Kasumi-1 (cell line): Measurements from ENCODE around the gene PASK.

ENCODE experiments used
- DNase-seq, 2 experiments: peaks; one replicate each; lab custom pipeline; 2025; lab: John Stamatoyannopoulos, UW

PASK gene

GRCh38 chr2:241147336-241147735 is 1.9 kb downstream of the PASK start:
- no peak for DNase-seq

GRCh38 chr2:241146286-241146685 is 3.0 kb downstream of the PASK start:
- no peak for DNase-seq

- DNase-seq = no peak
These were observed 6.7 kb downstream of the PASK start for GRCh38 chr2:241142593-241142992.

- no peak for DNase-seq
These were observed 7.2 kb downstream of the PASK start for GRCh38 chr2:241142063-241142462.

GRCh38 chr2:241141214-241141770 is 8.0 kb downstream of the PASK start:
- no peak for DNase-seq

- no peak for DNase-seq
These were observed 8.8 kb downstream of the PASK start for GRCh38 chr2:241140445-241140840.

GRCh38 chr2:241139531-241140444 is 9.5 kb downstream of the PASK start:
- no peak for DNase-seq

- no peak for DNase-seq
These were observed 10.8 kb downstream of the PASK start for GRCh38 chr2:241138471-241138870.

GRCh38 chr2:241137276-241138190 is 11.7 kb downstream of the PASK start:
- no peak for DNase-seq

- no peak for DNase-seq
These were observed 12.5 kb downstream of the PASK start for GRCh38 chr2:241136661-241137260.

- DNase-seq = no peak
These were observed 13.1 kb downstream of the PASK start for GRCh38 chr2:241136191-241136590.

- no peak for DNase-seq
These were observed 13.5 kb downstream of the PASK start for GRCh38 chr2:241135737-241136136.

GRCh38 chr2:241134711-241135110 is 14.6 kb downstream of the PASK start:
- no peak for DNase-seq

- no peak for DNase-seq
These were observed 15.8 kb downstream of the PASK start for GRCh38 chr2:241133436-241133820.

GRCh38 chr2:241132538-241133435 is 16.5 kb downstream of the PASK start:
- no peak for DNase-seq

GRCh38 chr2:241131531-241131930 is 17.7 kb downstream of the PASK start:
- DNase-seq = no peak

- no peak for DNase-seq
These were observed 19.0 kb downstream of the PASK start for GRCh38 chr2:241130316-241130715.

GRCh38 chr2:241129086-241129871 is 20.0 kb downstream of the PASK start:
- DNase-seq = no peak

- DNase-seq = no peak
These were observed 21.0 kb downstream of the PASK start for GRCh38 chr2:241128266-241128665.

- DNase-seq = no peak
These were observed 22.5 kb downstream of the PASK start for GRCh38 chr2:241126771-241127202.
